A549 (cell line): ENCODE results near the gene GIMAP4. TPM values are rescaled to one million over a fixed set of nuclear protein-coding genes. Genes with fewer than 3 reads are reported as not detected.

ENCODE experiments used
- ATAC-seq, 2 experiments: fragments of 200-7000 bp in 1 of 2; fragments of >200 bp in 1 of 2; cut with Nextera tagmentation in 1 of 2; cut with Tn5 transposase in 1 of 2; 3 replicates each; pipeline versions ENCODE4 v1.8.0 to v1.9.1; 2018 to 2020; ENCODE audit warnings: mild to moderate bottlenecking in 1 of 2, moderate library complexity in 1 of 2
- CTCF ChIA-PET: fragments of 300-600 bp; sonication (Branson Sonifier 250); formaldehyde crosslinking; extraction: SDS; loops from one replicate; lab custom pipeline; 2021; ENCODE audit warnings: antibody characterized with exemption, inconsistent platforms; lab: Yijun Ruan, JAX
- POLR2A ChIA-PET: fragments of 350-600 bp; formaldehyde crosslinking; extraction: SDS; loops from one replicate; lab custom pipeline; 2021; ENCODE audit warnings: antibody characterized with exemption, inconsistent platforms; lab: Yijun Ruan, JAX
- DNase-seq, 2 experiments: peaks; one replicate each; pipeline versions ENCODE4 v3.0.0 to v3.0.0-alpha.2; 2011 to 2016; ENCODE audit warnings: low read depth in 1 of 2, low spot score in 1 of 2
- FAIRE-seq: peaks from 2 replicates; lab custom pipeline; 2011; peaks lifted over from hg19 to GRCh38; lab: Jason Lieb, UNC
- H3K27ac ChIP-seq, 2 experiments: fragments of >200 bp; sonication (Bioruptor Twin); formaldehyde crosslinking; 3 replicates each; pipeline ENCODE4 v1.5.1; 2016 to 2017
- H3K4me1 ChIP-seq: fragments of >200 bp; sonication (Bioruptor Twin); formaldehyde crosslinking; 3 replicates; pipeline ENCODE4 v1.6.1; 2016
- H3K4me2 ChIP-seq: fragments of >200 bp; sonication (Bioruptor Twin); formaldehyde crosslinking; 3 replicates; pipeline ENCODE4 v1.6.1; 2016
- H3K4me3 ChIP-seq: fragments of >200 bp; sonication (Bioruptor Twin); formaldehyde crosslinking; 3 replicates; pipeline ENCODE4 v1.5.1; 2016
- H3K9me3 ChIP-seq: fragments of >200 bp; sonication (Bioruptor Twin); formaldehyde crosslinking; 3 replicates; pipeline ENCODE4 v1.6.1; 2016
- BHLHE40 ChIP-seq: IDR thresholded peaks from 2 replicates; pipeline ENCODE4 v1.6.1; 2012; ENCODE audit warnings: low read depth, low read length, inconsistent platforms
- CEBPB ChIP-seq, 2 experiments: fragments of >200 bp in 1 of 2; sonication (Bioruptor Twin) in 1 of 2; formaldehyde crosslinking in 1 of 2; IDR thresholded peaks; 2 replicates each; pipeline ENCODE4 v1.6.1; 2012 to 2016
- CTCF ChIP-seq: fragments of >200 bp; sonication (Bioruptor Twin); formaldehyde crosslinking; IDR thresholded peaks from 3 replicates; pipeline ENCODE4 v1.5.1; 2016
- ESRRA ChIP-seq: fragments of 150-350 bp; IDR thresholded peaks from 2 replicates; pipeline ENCODE4 v1.6.1; 2014; ENCODE audit warnings: mild to moderate bottlenecking, low read length, borderline replicate concordance
- FOSL2 ChIP-seq, 2 experiments: fragments of 450-650 bp in 1 of 2; fragments of >200 bp in 1 of 2; sonication (Bioruptor Twin) in 1 of 2; formaldehyde crosslinking; IDR thresholded peaks; 2 replicates each; pipeline versions ENCODE4 v1.5.0 to v1.6.1; 2016 to 2020; ENCODE audit warnings: mild to moderate bottlenecking in 1 of 2, moderate library complexity in 1 of 2
- HEYL ChIP-seq: fragments of 250-450 bp; sonication (Bioruptor Pico); IDR thresholded peaks from 2 replicates; pipeline ENCODE4 v1.8.0; 2021; ENCODE audit warnings: mild to moderate bottlenecking, moderate library complexity
- HMGXB4 ChIP-seq: fragments of 250-450 bp; sonication (Bioruptor Pico); IDR thresholded peaks from 2 replicates; pipeline ENCODE4 v1.5.0; 2021; ENCODE audit warnings: mild to moderate bottlenecking, moderate library complexity, borderline replicate concordance
- HOXA7 ChIP-seq: fragments of 250-450 bp; sonication (Bioruptor Pico); IDR thresholded peaks from 2 replicates; pipeline ENCODE4 v1.5.0; 2020; ENCODE audit warnings: mild to moderate bottlenecking, moderate library complexity
- HOXB13 ChIP-seq: fragments of 250-450 bp; sonication (Bioruptor Pico); IDR thresholded peaks from 2 replicates; pipeline ENCODE4 v1.5.0; 2020; ENCODE audit warnings: low read depth, mild to moderate bottlenecking, moderate library complexity
- JUNB ChIP-seq: fragments of >200 bp; sonication (Bioruptor Twin); formaldehyde crosslinking; IDR thresholded peaks from 2 replicates; pipeline ENCODE4 v1.6.1; 2016
- KDM1A ChIP-seq: fragments of 200-600 bp; sonication (generic); IDR thresholded peaks from 2 replicates; pipeline ENCODE4 v1.6.1; 2016; ENCODE audit warnings: low read depth, mild to moderate bottlenecking
- KDM5A ChIP-seq: fragments of 200-600 bp; sonication (generic); IDR thresholded peaks from 2 replicates; pipeline ENCODE4 v1.6.1; 2016; ENCODE audit warnings: antibody characterized with exemption, mild to moderate bottlenecking
- MAFK ChIP-seq: fragments of 450-650 bp; IDR thresholded peaks from 2 replicates; pipeline ENCODE4 v1.6.1; 2014; ENCODE audit not compliant: partially characterized antibody
- NFE2L2 ChIP-seq: fragments of 150-350 bp; conservative IDR thresholded peaks from 2 replicates; pipeline ENCODE4 v1.6.1; 2014; ENCODE audit warnings: low read length
- POLR2AphosphoS2 ChIP-seq: conservative IDR thresholded peaks from 2 replicates; pipeline ENCODE4 v1.6.1; 2012; ENCODE audit warnings: low read length, improper control_type of control experiment, inconsistent platforms
- RAD21 ChIP-seq, 2 experiments: fragments of >200 bp in 1 of 2; sonication (Bioruptor Twin) in 1 of 2; formaldehyde crosslinking in 1 of 2; IDR thresholded peaks in 1 of 2; conservative IDR thresholded peaks in 1 of 2; 2 replicates in 1 of 2; 3 replicates in 1 of 2; pipeline ENCODE4 v1.6.1; 2012 to 2018; ENCODE audit warnings: inconsistent platforms in 1 of 2
- RARB ChIP-seq: fragments of 250-450 bp; sonication (Bioruptor Pico); IDR thresholded peaks from 2 replicates; pipeline ENCODE4 v1.8.0; 2021; ENCODE audit warnings: mild to moderate bottlenecking, moderate library complexity
- RCOR1 ChIP-seq: fragments of 150-350 bp; IDR thresholded peaks from 2 replicates; pipeline ENCODE4 v1.6.1; 2014; ENCODE audit warnings: antibody characterized with exemption, low read length, low read depth
- RFX5 ChIP-seq: fragments of 450-650 bp; IDR thresholded peaks from 2 replicates; pipeline ENCODE4 v1.7.1; 2014; ENCODE audit warnings: antibody characterized with exemption, mild to moderate bottlenecking, moderate library complexity
- USF2 ChIP-seq: fragments of 450-650 bp; IDR thresholded peaks from 2 replicates; pipeline ENCODE4 v1.6.1; 2014; ENCODE audit warnings: antibody characterized with exemption
- ZNF302 ChIP-seq: fragments of 250-450 bp; sonication (Bioruptor Pico); IDR thresholded peaks from 2 replicates; pipeline ENCODE4 v1.9.0; 2021; ENCODE audit warnings: inconsistent platforms, mild to moderate bottlenecking, moderate library complexity
- ZSCAN20 ChIP-seq: fragments of 250-450 bp; sonication (Bioruptor Pico); IDR thresholded peaks from 2 replicates; pipeline ENCODE4 v1.8.0; 2022; ENCODE audit warnings: mild to moderate bottlenecking, moderate library complexity
- WGBS: methylation state at CpG from one replicate; pipeline ENCODE4 v1.1.6; 2017; ENCODE audit errors: missing lambda C conversion rate; 5-methylcytosine and 5-hydroxymethylcytosine counted together
- polyA plus RNA-seq, 4 experiments: library from polyadenylated mRNA; depleted of rRNA in 3 of 4; stranded (reverse); fragments of >200 nt; fragmentation: RNase III in 1 of 4; extraction: RNeasy Plus Mini Kit Qiagen cat#74134 plus additional on column Dnase treatment in 1 of 4; gene quantifications; 2 replicates in 3 of 4; 3 replicates in 1 of 4; pipeline ENCODE4 v1.2.3, GENCODE V29; 2011 to 2017

GIMAP4 gene
- polyA plus RNA-seq, 2 of the 4 experiments (the other 2 are of a cell fraction): not detected

- H3K4me2 ChIP-seq: no peak overlapping the region
- CTCF ChIA-PET: no interaction called here
- H3K9me3 ChIP-seq: no peaks in the 10 kb centered on the region
- no peak overlapping the region for H3K27ac ChIP-seq
- no peaks in the 10 kb centered on the region for H3K4me1 ChIP-seq
- whole genome bisulfite sequencing: 2% methylated on average over 3 of the region's 3 CpGs
- H3K4me3 ChIP-seq: no peak overlapping the region
- no peak for DNase-seq
- ATAC-seq: no peak
- TF ChIP-seq CTCF: no peak
- TF ChIP-seq HOXB13 (CRISPR knock-in tag): no peak
- TF ChIP-seq JUNB: no peak
- no peak for TF ChIP-seq POLR2AphosphoS2
- no peak for TF ChIP-seq CEBPB (IDR thresholded peaks at IDR 0.05)
- no peak for TF ChIP-seq HMGXB4
- no peak for TF ChIP-seq USF2
- TF ChIP-seq RAD21 (conservative IDR thresholded peaks at IDR 0.05 in 1 of 2, IDR thresholded peaks at IDR 0.05 in 1 of 2): no peak
- TF ChIP-seq RARB (CRISPR knock-in tag): no peak
- TF ChIP-seq ZSCAN20 (CRISPR knock-in tag): no peak
- no peak for TF ChIP-seq RFX5
- no peak for TF ChIP-seq HOXA7 (CRISPR knock-in tag)
- no peak for TF ChIP-seq MAFK
- TF ChIP-seq KDM5A: no peak
- no peak for TF ChIP-seq ZNF302 (CRISPR knock-in tag)
- no peak for TF ChIP-seq ESRRA
- TF ChIP-seq HEYL (CRISPR knock-in tag): no peak
- TF ChIP-seq RCOR1: no peak
- TF ChIP-seq BHLHE40: no peak
- no peak for TF ChIP-seq NFE2L2
- FAIRE-seq: no peak
- POLR2A ChIA-PET: no interaction called here
Measured at GRCh38 chr7:150564566-150564965, 2.6 kb upstream of the GIMAP4 start.

GRCh38 chr7:150565239-150565638 lies 2.0 kb upstream of the GIMAP4 start:
- TF ChIP-seq POLR2AphosphoS2 (no peak), KDM1A (no peak), FOSL2 (IDR thresholded peaks at IDR 0.05) (no peak), FOSL2 (CRISPR knock-in tag; IDR thresholded peaks at IDR 0.05) (no peak)
- ChIA-PET CTCF (no interaction called here), POLR2A (no interaction called here)
- no peak for ATAC-seq
- DNase-seq: no peak
- Histone ChIP-seq H3K27ac (no peak overlapping the region), H3K4me3 (no peak overlapping the region), H3K4me1 (no peaks in the 10 kb centered on the region), H3K9me3 (no peaks in the 10 kb centered on the region), H3K4me2 (no peak overlapping the region)
- 39% methylated on average over 7 of the region's 7 CpGs for WGBS
- FAIRE-seq: no peak
